CD4-positive, alpha-beta T cell (primary cell): ENCODE results near the gene EARS2. TPM values are rescaled to one million over a fixed set of nuclear protein-coding genes. Genes with fewer than 3 reads are reported as not detected.

Experiments
- ATAC-seq: fragments of 200-7000 bp; cut with Tn5 transposase; one replicate; pipeline ENCODE4 v1.10.0; 2022; ENCODE audit warnings: mild to moderate bottlenecking; ENCODE audit not compliant: poor library complexity
- CTCF ChIA-PET: fragments of 350-600 bp; sonication (Branson Sonifier 250); formaldehyde crosslinking; loops from one replicate; lab custom pipeline; 2021; ENCODE audit warnings: antibody characterized with exemption, inconsistent platforms; lab: Charles Lee
- POLR2A ChIA-PET: fragments of 350-600 bp; sonication (Branson Sonifier 250); formaldehyde crosslinking; loops from one replicate; lab custom pipeline; 2021; ENCODE audit warnings: antibody characterized with exemption, inconsistent platforms; lab: Charles Lee
- DNase-seq, 14 experiments: peaks; one replicate each; pipeline ENCODE4 v3.0.0-alpha.2; 2013 to 2020; ENCODE audit warnings: mixed read lengths in 2 of 14
- H3K27ac ChIP-seq, 2 donors: one replicate each; pipeline versions ENCODE4 v1.5.1 to v1.7.0; 2013; ENCODE audit warnings: low read length in 2 of 2, low read depth in 1 of 2, mild to moderate bottlenecking in 1 of 2
- H3K27me3 ChIP-seq, 2 experiments: 1 replicate in 1 of 2; 2 replicates in 1 of 2; pipeline versions ENCODE4 v1.6.1 to v1.7.0; 2013; ENCODE audit warnings: low read length in 2 of 2, control low read depth in 1 of 2, mild to moderate bottlenecking in 1 of 2, moderate library complexity in 1 of 2; ENCODE audit not compliant: insufficient read depth in 2 of 2, control insufficient read depth in 1 of 2
- H3K36me3 ChIP-seq: one replicate; pipeline ENCODE4 v1.6.1; 2013; ENCODE audit warnings: low read length, control low read depth; ENCODE audit not compliant: insufficient read depth
- H3K4me1 ChIP-seq: one replicate; pipeline ENCODE4 v1.6.1; 2013; ENCODE audit warnings: low read length, control low read depth; ENCODE audit not compliant: insufficient read depth
- H3K4me3 ChIP-seq: one replicate; pipeline ENCODE4 v1.5.1; 2013; ENCODE audit warnings: mild to moderate bottlenecking, low read length, moderate library complexity
- H3K9me3 ChIP-seq, 2 experiments: 1 replicate in 1 of 2; 2 replicates in 1 of 2; pipeline versions ENCODE4 v1.6.1 to v1.7.0; 2013; ENCODE audit warnings: low read length in 2 of 2, mild to moderate bottlenecking in 2 of 2, control low read depth in 1 of 2, moderate library complexity in 1 of 2; ENCODE audit not compliant: control insufficient read depth in 1 of 2, insufficient read depth in 1 of 2
- H3K27ac Mint-ChIP-seq: one replicate; pipeline ENCODE4 v1.8.0; 2020; ENCODE audit warnings: mixed read lengths
- H3K27me3 Mint-ChIP-seq: one replicate; pipeline ENCODE4 v1.8.0; 2021; ENCODE audit warnings: mixed read lengths
- H3K36me3 Mint-ChIP-seq: one replicate; pipeline ENCODE4 v1.8.0; 2021; ENCODE audit warnings: low read depth, mixed read lengths
- H3K4me1 Mint-ChIP-seq: one replicate; pipeline ENCODE4 v1.8.0; 2021; ENCODE audit warnings: low read depth, mixed read lengths
- H3K4me3 Mint-ChIP-seq: one replicate; pipeline ENCODE4 v1.8.0; 2020; ENCODE audit warnings: mild to moderate bottlenecking, mixed read lengths
- H3K9me3 Mint-ChIP-seq: one replicate; pipeline ENCODE4 v1.8.0; 2020; ENCODE audit warnings: mixed read lengths
- intact Hi-C, 2 experiments: fragments of 100-400 bp; cut with DNase I in 1 of 2; cut with micrococcal nuclease in 1 of 2; formaldehyde crosslinking; loops; one replicate each; pipeline versions ENCODE4 v1.15.1 to v1.9.0; 2023 to 2025; cut with DNase I, micrococcal nuclease
- total RNA-seq, 174 experiments: library from RNA in 2 of 174; stranded (reverse) in 2 of 174; gene quantifications; one replicate each; pipeline ENCODE4 v1.2.3 and lab custom pipeline; 2021 to 2026
- TF ChIP-seq, protein P1 (sequence below): fragments of 200-600 bp; IDR thresholded peaks from one replicate; pipeline ENCODE4 v1.8.0; 2022; ENCODE audit warnings: antibody characterized with exemption, mild to moderate bottlenecking

The EARS2 gene
- total RNA-seq, 2 experiments from 2014 or later, result 7.9 to 8.0 TPM

DNA sequence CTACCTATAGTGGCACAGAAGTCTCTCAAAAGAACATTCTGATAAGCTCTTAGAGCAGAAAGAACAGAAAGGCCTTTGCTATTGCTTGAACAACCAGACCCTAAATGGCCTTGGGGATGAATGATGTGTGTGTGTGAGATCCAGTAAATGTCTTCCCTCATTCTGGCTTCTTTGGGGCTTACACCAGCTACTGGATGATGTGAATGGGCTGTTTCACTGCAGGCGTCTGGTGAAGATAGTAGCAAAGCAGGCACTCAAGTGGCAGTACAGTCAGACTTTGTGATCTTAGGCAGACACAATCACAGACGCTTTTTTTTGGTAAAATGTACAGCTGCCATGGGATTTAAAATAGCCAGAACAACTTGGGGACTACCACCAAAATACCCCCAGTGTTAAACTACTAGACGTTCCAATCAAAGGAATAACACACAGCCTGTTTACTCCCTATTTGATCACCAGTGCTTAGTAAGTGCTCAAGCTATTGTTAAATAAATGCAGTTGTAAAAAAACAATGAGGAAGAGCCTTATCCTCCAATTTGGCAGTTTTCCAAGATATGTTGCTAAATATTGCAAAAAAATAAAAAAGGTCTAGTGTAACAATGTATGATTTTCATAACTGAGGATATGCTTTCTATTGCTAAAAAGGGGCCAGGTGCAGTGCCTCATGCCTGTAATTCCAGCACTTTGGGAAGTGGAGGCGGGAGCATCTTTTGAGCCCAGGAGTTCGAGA lies 21.1 kb upstream of the EARS2 start:
- H3K4me1 ChIP-seq, result no peaks in the 10 kb centered on the region
- ATAC-seq (no peak), DNase-seq (no peak)
- H3K27me3 Mint-ChIP-seq, result no peaks in the 10 kb centered on the region
- H3K4me3 Mint-ChIP-seq, result no peak overlapping the region
- intact Hi-C loops, result no loop called here
- no peaks in the 10 kb centered on the region for H3K27me3 ChIP-seq
- no peaks in the 10 kb centered on the region for H3K4me1 Mint-ChIP-seq
- no peak overlapping the region for H3K27ac Mint-ChIP-seq
- TF ChIP-seq, protein P1, sequence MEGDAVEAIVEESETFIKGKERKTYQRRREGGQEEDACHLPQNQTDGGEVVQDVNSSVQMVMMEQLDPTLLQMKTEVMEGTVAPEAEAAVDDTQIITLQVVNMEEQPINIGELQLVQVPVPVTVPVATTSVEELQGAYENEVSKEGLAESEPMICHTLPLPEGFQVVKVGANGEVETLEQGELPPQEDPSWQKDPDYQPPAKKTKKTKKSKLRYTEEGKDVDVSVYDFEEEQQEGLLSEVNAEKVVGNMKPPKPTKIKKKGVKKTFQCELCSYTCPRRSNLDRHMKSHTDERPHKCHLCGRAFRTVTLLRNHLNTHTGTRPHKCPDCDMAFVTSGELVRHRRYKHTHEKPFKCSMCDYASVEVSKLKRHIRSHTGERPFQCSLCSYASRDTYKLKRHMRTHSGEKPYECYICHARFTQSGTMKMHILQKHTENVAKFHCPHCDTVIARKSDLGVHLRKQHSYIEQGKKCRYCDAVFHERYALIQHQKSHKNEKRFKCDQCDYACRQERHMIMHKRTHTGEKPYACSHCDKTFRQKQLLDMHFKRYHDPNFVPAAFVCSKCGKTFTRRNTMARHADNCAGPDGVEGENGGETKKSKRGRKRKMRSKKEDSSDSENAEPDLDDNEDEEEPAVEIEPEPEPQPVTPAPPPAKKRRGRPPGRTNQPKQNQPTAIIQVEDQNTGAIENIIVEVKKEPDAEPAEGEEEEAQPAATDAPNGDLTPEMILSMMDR, result no peak
- CTCF ChIA-PET, result no interaction called here
- H3K9me3 Mint-ChIP-seq, result no peaks in the 10 kb centered on the region
- POLR2A ChIA-PET, result interaction anchor here (0.8 kb wide), 1 partner anchor 21 kb away, joined by 3 read pairs; the partner anchor contains the start of genes EARS2 and UBFD1
- peaks cover 79% of the 10 kb centered on the region for H3K36me3 Mint-ChIP-seq
- no peak overlapping the region for H3K27ac ChIP-seq
- H3K9me3 ChIP-seq, result no peaks in the 10 kb centered on the region
- H3K36me3 ChIP-seq, result peaks cover 37% of the 10 kb centered on the region
- H3K4me3 ChIP-seq, result no peak overlapping the region

DNA sequence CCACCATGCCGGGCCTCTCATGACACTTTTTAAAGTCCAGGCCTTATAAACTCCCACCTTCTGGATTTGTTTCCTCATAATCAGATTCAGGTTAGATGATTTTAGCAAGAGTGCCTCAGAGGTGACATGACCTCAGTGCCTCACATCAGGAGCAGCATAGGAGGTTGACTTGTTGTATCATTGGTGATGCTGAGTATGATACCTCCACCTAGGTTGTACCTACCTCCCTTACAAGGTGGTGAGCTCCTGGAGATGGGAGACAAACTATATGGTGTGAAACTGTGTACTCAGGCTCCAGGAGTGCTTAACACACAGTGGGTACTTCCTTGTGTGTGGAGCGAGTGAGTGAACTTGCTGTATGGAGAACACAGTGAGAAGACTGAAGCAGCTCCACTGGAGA lies 20.3 kb upstream of the EARS2 start:
- Mint-ChIP-seq H3K9me3 (no peaks in the 10 kb centered on the region), H3K36me3 (peaks cover 85% of the 10 kb centered on the region), H3K4me3 (no peak overlapping the region), H3K27ac (no peak overlapping the region), H3K27me3 (no peaks in the 10 kb centered on the region), H3K4me1 (no peaks in the 10 kb centered on the region)
- DNase-seq, result no peak
- TF ChIP-seq, protein P1, result no peak
- intact Hi-C loops, result no loop called here
- no peak for ATAC-seq
- no peak overlapping the region for H3K4me3 ChIP-seq
- no peak overlapping the region for H3K27ac ChIP-seq
- peaks cover 41% of the 10 kb centered on the region for H3K36me3 ChIP-seq
- no peaks in the 10 kb centered on the region for H3K27me3 ChIP-seq
- no peaks in the 10 kb centered on the region for H3K4me1 ChIP-seq
- CTCF ChIA-PET, result no interaction called here
- POLR2A ChIA-PET, result no interaction called here
- H3K9me3 ChIP-seq, result no peaks in the 10 kb centered on the region

DNA sequence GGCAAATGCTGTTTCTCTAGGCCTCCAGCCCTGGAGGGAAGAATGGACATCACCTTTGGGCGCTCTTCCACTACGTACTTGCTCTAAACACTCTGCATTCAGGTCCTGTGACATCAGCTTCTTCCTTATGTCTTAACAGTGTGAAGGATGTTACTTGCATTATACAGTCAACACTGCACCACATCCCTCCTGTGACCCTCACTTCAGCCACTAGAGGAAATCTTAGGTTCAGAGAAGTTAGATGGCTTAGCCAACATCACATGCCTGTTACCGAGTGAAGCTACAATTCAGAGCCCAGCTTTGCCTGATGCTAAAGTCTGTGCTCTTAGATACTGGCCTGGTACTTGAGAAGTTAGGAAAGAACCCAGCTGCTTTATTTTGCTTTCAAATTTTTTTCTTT lies 18.7 kb upstream of the EARS2 start:
- Mint-ChIP-seq H3K4me3 (no peak overlapping the region), H3K27me3 (no peaks in the 10 kb centered on the region), H3K4me1 (no peaks in the 10 kb centered on the region), H3K9me3 (no peaks in the 10 kb centered on the region), H3K27ac (no peak overlapping the region), H3K36me3 (peaks cover 85% of the 10 kb centered on the region)
- TF ChIP-seq, protein P1, result no peak
- no peak for DNase-seq
- no peaks in the 10 kb centered on the region for H3K9me3 ChIP-seq
- H3K27me3 ChIP-seq, result no peaks in the 10 kb centered on the region
- H3K27ac ChIP-seq, result no peak overlapping the region
- intact Hi-C loops, result no loop called here
- H3K36me3 ChIP-seq, result peaks cover 46% of the 10 kb centered on the region
- no peak overlapping the region for H3K4me3 ChIP-seq
- no peaks in the 10 kb centered on the region for H3K4me1 ChIP-seq
- no peak for ATAC-seq
- ChIA-PET CTCF (interaction anchor here (2.0 kb wide), 1 partner anchor 18 kb away, joined by 4 read pairs; the partner anchor contains the start of gene UBFD1), POLR2A (no interaction called here)
